ENCODE data around the gene WEE2.

The WEE2 gene

GRCh38 chr7:141668853-141669252 lies 39.3 kb upstream of the WEE2 start:
- no peak overlapping the region for H3K4me3 ChIP-seq (ENCODE audit: low read depth, low read length)
- H3K4me1 ChIP-seq (ENCODE audit: control insufficient read depth, insufficient read depth, low read length) = no peaks in the 10 kb centered on the region
- POLR2A ChIA-PET = no interaction called here
- TF ChIP-seq HOXD13 (CRISPR knock-in tag; IDR thresholded peaks at IDR 0.05; ENCODE audit: borderline replicate concordance) (no peak), ZNF362 (tag by site-specific recombination; IDR thresholded peaks at IDR 0.05) (no peak), ZNF843 (tag by site-specific recombination; IDR thresholded peaks at IDR 0.05) (no peak)
- no peaks in the 10 kb centered on the region for H3K9me3 ChIP-seq (ENCODE audit: control insufficient read depth, insufficient read depth, low read depth, low read length)
- H3K36me3 ChIP-seq (ENCODE audit: control insufficient read depth in 2 of 2, insufficient read depth in 1 of 2, low read length in 2 of 2) = peaks cover 0 to 48% of the 10 kb centered on the region in 2 experiments; a peak in 1 of 3 replicates
- CTCF ChIA-PET = interaction anchor here (1.4 kb wide), 1 partner anchor 15 kb away, joined by 3 read pairs; no protein-coding TSS in a partner anchor
- H3K27ac ChIP-seq (ENCODE audit: extremely low read depth, low read depth, low read length) = no peak overlapping the region

- H3K27ac ChIP-seq (ENCODE audit: extremely low read depth, low read depth, low read length) = no peak overlapping the region
- H3K4me3 ChIP-seq (ENCODE audit: low read depth, low read length) = no peak overlapping the region
- TF ChIP-seq SCRT1 (tag by site-specific recombination; IDR thresholded peaks at IDR 0.05; ENCODE audit: borderline replicate concordance) (no peak), IKZF3 (tag by site-specific recombination; IDR thresholded peaks at IDR 0.05) (no peak), PRDM4 (tag by site-specific recombination; IDR thresholded peaks at IDR 0.05) (no peak), ZNF623 (tag by site-specific recombination; IDR thresholded peaks at IDR 0.05) (no peak), ZNF335 (tag by site-specific recombination; conservative IDR thresholded peaks at IDR 0.05) (no peak), KLF17 (tag by site-specific recombination; IDR thresholded peaks at IDR 0.05) (no peak), ZNF175 (tag by site-specific recombination; IDR thresholded peaks at IDR 0.05) (no peak), OSR2 (tag by site-specific recombination; IDR thresholded peaks at IDR 0.05) (no peak), PRDM2 (tag by site-specific recombination; IDR thresholded peaks at IDR 0.05; ENCODE audit: borderline replicate concordance) (no peak), ZNF791 (tag by site-specific recombination; IDR thresholded peaks at IDR 0.05) (no peak), ZNF670 (tag by site-specific recombination; IDR thresholded peaks at IDR 0.05; ENCODE audit: low read depth) (no peak), ZNF529 (tag by site-specific recombination; IDR thresholded peaks at IDR 0.05; ENCODE audit: insufficient replicate concordance) (no peak), ZNF354C (tag by site-specific recombination; IDR thresholded peaks at IDR 0.05; ENCODE audit: borderline replicate concordance, low read depth) (no peak), ZNF426 (tag by site-specific recombination; IDR thresholded peaks at IDR 0.05) (no peak), ZBTB44 (tag by site-specific recombination; IDR thresholded peaks at IDR 0.05) (no peak), ZNF391 (tag by site-specific recombination; IDR thresholded peaks at IDR 0.05; ENCODE audit: borderline replicate concordance, low read depth) (no peak), ZNF843 (tag by site-specific recombination; IDR thresholded peaks at IDR 0.05) (no peak), ZNF239 (tag by site-specific recombination; IDR thresholded peaks at IDR 0.05) (no peak)
- POLR2A ChIA-PET = no interaction called here
- no peaks in the 10 kb centered on the region for H3K9me3 ChIP-seq (ENCODE audit: control insufficient read depth, insufficient read depth, low read depth, low read length)
- CTCF ChIA-PET = interaction anchor here (1.3 kb wide), 1 partner anchor 66 kb away, joined by 4 read pairs; the partner anchor contains the start of gene SSBP1
- peaks cover 0 to 30% of the 10 kb centered on the region in 2 experiments; a peak in 1 of 3 replicates for H3K36me3 ChIP-seq (ENCODE audit: control insufficient read depth in 2 of 2, insufficient read depth in 1 of 2, low read length in 2 of 2)
- H3K4me1 ChIP-seq (ENCODE audit: control insufficient read depth, insufficient read depth, low read length) = no peaks in the 10 kb centered on the region
Measured at GRCh38 chr7:141671705-141672496, 36.3 kb upstream of the WEE2 start.

Measured in HEK293 (cell line).